GM18951 (cell line): ENCODE data around the gene TOMM22.
"Not testable (repeated sequence)": the region's sequence is repeated elsewhere in the genome, so short reads cannot be mapped to it uniquely, and the experiment has no call there.

Experiments
- POLR2A ChIP-seq: IDR thresholded peaks from 4 replicates; pipeline ENCODE4 v1.6.1; 2011; ENCODE audit warnings: mild to moderate bottlenecking; ENCODE audit not compliant: insufficient read length, insufficient read depth; ENCODE audit errors: extremely low read depth
- in situ Hi-C: fragments of 300-500 bp; cut with MboI; formaldehyde crosslinking; loops from one replicate; pipeline ENCODE4 v1.12.0; 2022; ENCODE audit warnings: low sequenced_read_pairs, mixed read lengths, inconsistent platforms; ENCODE audit not compliant: unreplicated experiment

Gene TOMM22

GRCh38 chr22:38681582-38682335 lies at the start of gene TOMM22:
TOMM22 (plus strand) TSS chr22:38681957; CDS start chr22:38681979, 22 bp downstream.
- TF ChIP-seq POLR2A: peak; percentile 90
- in situ Hi-C loops: no loop called here

DNA sequence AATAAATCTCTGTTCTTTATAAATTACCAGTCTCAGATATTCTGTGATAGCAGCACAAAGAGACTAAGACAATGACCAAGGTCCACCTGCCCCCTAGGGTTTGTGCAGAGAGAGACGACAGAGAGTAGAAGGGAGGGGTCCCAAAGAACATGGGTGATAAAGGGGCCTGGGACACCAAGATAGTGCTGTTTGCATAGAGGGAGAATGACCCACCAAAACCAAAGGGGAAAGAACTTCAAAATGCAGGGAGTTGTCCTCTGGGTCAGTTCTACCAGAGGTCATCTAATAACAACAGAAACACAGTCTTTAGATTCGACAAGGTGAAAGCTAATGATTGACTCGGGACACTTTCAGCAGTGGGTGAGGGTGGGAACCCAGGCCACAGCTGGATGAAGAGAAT lies 49.2 kb upstream of the TOMM22 start:
- no peak for TF ChIP-seq POLR2A
- in situ Hi-C loops: no loop called here

- in situ Hi-C loops: no loop called here
- no peak for TF ChIP-seq POLR2A
Observed at GRCh38 chr22:38638216-38638615, 43.5 kb upstream of the TOMM22 start.

DNA sequence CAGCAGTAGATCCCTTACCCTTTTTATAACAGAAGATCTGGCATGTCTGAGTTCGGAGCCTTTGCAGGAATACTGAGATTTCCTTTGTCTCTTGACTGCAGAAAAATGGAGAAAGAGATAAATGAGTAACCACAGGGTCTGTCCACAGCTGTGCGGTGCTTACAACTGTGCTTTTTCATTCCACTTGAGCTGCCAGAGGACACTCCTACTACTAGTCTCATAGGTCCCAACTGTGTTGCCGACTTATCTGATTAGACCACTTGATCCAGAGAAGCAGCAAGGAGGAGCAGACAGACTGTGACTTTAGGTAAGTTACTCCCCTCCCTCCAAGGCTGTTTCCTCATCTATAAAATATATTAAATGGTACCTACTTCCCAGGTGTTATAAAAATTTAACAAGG lies 43.0 kb upstream of the TOMM22 start:
- no peak for TF ChIP-seq POLR2A
- in situ Hi-C loops: no loop called here

DNA sequence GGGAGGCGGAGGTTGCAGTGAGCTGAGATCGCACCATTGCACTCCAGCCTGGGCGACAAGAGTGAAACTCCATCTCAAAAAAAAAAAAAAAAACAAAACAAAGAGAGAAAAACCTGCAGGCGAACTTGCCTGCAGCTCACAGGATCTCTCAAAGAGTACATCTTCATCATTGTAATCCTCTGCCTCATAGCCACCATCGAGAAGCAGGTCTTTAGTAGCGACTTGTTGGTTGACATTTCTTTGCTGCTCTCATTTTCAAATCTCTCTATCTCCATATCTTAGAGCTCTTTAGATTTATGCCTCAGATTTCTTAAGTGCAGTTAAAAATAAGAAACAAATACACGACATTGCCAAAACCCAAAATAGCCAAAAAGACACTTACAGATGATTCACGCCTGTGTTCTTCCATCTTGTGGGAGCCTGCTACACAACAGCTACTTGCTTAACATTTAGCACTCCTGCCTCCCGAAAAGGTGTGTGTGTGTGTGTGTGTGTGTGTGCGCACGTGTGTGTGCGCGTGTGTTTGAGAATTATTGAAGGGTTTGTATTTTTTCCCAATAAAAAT lies 40.2 kb upstream of the TOMM22 start:
- no peak for TF ChIP-seq POLR2A
- in situ Hi-C loops: no loop called here

DNA sequence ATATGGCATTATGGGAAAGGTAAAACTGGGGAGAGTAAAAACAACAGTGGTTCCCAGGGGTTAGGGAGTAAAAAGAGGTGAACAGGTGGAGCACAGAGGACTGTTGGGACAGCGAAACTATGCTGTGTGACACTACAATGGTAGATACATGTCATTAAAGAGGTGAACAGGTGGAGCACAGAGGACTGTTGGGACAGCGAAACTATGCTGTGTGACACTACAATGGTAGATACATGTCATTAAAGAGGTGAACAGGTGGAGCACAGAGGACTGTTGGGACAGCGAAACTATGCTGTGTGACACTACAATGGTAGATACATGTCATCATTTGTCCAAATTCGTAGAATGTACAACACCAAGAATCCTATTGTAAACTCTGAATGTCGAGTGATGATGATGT lies 37.5 kb upstream of the TOMM22 start:
- in situ Hi-C loops: not testable (repeated sequence)

DNA sequence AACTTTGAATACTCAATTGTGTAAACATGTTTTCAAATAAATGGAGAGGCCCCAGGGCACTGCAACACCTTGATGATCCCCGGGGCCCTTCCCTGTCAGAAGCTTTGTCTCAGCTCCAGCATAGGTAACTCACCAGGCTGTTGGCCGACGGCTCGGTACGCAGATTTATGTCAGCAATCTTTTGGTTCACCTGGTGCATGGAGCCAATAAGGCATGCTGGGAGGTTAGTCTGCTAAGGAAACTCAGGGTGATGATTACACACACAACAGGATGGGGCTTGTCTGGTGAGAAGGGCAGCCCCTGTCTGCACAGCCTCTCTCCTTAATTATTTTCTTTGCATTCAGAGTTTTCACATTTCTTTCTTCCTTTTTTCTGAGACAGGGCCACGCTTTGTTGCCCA lies 36.3 kb upstream of the TOMM22 start:
- in situ Hi-C loops: no loop called here
- TF ChIP-seq POLR2A: no peak

GRCh38 chr22:38649841-38650522 lies 31.8 kb upstream of the TOMM22 start:
- TF ChIP-seq POLR2A: no peak
- in situ Hi-C loops: no loop called here

DNA sequence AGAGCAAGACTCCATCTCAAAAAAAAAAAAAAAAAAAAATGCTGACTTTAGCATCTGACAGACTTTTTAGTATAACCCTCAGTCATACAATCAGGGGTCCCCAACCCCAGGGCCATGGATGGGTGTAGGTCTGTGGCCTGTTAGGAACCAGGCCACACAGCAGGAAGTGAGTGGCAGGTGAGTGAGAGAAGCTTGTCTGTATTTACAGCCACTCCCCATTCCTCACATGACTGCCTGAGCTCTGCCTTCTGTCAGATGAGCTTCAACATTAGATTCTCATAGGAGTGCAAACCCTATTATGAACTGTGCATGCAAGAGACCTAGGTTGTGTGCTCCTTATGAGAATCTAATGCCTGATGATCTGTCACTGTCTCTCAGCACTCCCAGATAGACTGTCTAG lies 28.9 kb upstream of the TOMM22 start:
- TF ChIP-seq POLR2A: no peak
- in situ Hi-C loops: no loop called here

DNA sequence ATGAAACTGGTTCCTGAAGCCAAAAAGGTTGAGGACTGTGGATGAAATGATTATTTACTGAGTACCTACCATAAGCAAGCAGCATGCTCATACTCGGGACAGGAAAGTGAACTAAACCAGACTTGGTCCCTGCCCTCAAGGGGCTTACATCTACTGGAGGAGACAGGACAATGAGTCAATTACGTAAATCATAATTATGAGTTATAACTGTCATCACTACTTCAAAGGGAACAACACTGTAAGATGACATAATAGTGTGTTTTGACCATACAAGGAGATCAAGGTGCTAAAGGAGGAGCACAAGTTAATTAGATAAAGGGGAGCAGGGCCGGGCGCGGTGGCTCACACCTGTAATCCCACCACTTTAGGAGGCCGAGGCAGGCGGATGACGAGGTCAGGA lies 28.0 kb upstream of the TOMM22 start:
- in situ Hi-C loops: no loop called here
- no peak for TF ChIP-seq POLR2A

DNA sequence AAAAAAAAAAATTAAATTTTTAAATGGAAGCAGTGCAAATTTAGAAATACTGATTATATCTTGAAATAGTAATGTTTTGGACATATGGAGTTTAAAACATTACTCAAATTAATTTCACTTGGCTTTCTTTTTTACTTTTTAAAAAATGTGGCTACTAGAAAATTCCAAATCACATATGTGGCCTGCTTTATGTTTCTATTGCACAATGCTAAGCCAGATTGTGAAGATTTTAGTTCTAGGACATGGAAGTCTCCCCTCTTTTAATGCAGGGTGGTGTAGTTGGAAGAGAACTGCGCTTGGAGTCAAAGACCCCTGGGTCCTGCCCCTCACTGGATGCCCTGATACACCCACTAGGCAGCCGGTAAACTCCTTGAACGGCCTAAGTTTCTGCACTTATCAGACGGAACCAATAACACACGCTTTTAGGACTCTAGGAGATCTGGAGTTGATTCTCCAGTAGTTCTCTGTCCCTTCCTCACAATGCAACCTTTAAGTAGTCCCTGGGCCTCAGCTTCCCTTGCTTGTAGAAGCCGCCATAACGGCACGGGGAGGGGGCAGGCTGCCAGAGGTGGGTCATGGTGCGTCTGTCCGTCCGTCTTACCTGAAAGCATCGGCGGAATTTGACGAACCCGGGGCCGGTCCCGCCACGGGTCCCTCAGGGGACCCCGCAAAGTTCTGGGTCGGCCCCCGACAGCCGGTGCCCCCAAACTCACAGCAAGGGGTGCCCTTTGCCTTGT lies 26.1 kb upstream of the TOMM22 start:
- in situ Hi-C loops: no loop called here
- no peak for TF ChIP-seq POLR2A

- in situ Hi-C loops: no loop called here
- peak; percentile 65 for TF ChIP-seq POLR2A
Observed at GRCh38 chr22:38656256-38657044, 25.3 kb upstream of the TOMM22 start, which contains the start of the genes CBY1 and FAM227A. CBY1 (plus strand) TSS chr22:38656638; CDS start chr22:38668055, 11,417 bp downstream. FAM227A (minus strand) TSS chr22:38656392; CDS start chr22:38650168, 6,224 bp downstream.
